ENCODE data around the gene IL17REL. TPM values are rescaled to one million over a fixed set of nuclear protein-coding genes. Genes with fewer than 3 reads are reported as not detected.

The IL17REL gene
- total RNA-seq, 1 donor from 2014 or later: 0.31 TPM

DNA sequence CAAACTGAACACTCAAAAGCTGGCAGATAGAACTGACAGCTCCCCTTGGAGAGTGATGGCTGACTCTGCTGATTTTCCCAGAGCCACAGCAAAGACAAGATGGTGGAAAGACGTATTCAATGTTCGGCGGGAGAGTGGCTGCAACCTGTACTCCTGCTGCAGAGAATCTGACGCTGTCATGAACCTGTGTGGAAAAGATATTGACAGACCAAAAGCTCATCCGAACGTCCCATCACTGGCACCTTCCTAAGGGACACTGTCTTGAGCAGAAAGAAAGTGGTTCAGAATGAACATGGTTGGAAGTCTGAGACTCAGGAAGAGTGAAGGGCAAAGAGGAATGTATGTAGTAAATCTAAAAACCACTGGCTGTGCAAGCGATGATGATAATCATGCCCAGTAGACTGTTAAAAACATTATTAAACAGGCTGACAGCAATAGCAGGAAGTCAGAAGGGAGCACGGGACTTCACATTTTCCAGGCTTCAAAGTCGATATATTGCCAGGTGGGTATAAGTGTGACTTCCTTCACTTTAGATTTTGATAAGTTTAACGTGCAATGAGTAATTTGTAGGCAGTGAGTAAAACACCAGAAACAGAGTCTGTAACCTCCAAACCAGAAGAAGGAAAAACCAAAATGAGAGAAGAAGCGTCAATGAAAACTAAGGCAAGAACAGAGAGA, 6.2 kb upstream of the IL17REL start:
- TF ChIP-seq, protein P1, sequence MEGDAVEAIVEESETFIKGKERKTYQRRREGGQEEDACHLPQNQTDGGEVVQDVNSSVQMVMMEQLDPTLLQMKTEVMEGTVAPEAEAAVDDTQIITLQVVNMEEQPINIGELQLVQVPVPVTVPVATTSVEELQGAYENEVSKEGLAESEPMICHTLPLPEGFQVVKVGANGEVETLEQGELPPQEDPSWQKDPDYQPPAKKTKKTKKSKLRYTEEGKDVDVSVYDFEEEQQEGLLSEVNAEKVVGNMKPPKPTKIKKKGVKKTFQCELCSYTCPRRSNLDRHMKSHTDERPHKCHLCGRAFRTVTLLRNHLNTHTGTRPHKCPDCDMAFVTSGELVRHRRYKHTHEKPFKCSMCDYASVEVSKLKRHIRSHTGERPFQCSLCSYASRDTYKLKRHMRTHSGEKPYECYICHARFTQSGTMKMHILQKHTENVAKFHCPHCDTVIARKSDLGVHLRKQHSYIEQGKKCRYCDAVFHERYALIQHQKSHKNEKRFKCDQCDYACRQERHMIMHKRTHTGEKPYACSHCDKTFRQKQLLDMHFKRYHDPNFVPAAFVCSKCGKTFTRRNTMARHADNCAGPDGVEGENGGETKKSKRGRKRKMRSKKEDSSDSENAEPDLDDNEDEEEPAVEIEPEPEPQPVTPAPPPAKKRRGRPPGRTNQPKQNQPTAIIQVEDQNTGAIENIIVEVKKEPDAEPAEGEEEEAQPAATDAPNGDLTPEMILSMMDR (IDR thresholded peaks at IDR 0.05): no peak
- Mint-ChIP-seq H3K36me3 (ENCODE audit: low read depth) (no peaks in the 10 kb centered on the region), H3K27ac (peak overlapping the region; percentile 31), H3K4me3 (peak overlapping the region; percentile 2), H3K9me3 (no peaks in the 10 kb centered on the region), H3K27me3 (no peaks in the 10 kb centered on the region), H3K4me1 (peaks cover 39% of the 10 kb centered on the region)
- ChIA-PET CTCF (interaction anchor here (1.1 to 1.6 kb wide), 4 partner anchors 12 to 88 kb away, joined by 4 to 7 read pairs (median 4); no protein-coding TSS in a partner anchor), POLR2A (interaction anchor here (0.7 to 2.4 kb wide), 5 partner anchors 13 to 173 kb away, joined by 3 to 7 read pairs (median 3); partner anchors contain the start of genes ALG12 and CRELD2)
- DNase-seq: no peak
- ATAC-seq (ENCODE audit: low read depth): no peak
- intact Hi-C loops (cut with micrococcal nuclease): loop anchor here (5.0 to 10.0 kb wide), 4 partner anchors 36 to 186 kb away; partner anchors contain the start of genes SELENOO and ZBED4

DNA sequence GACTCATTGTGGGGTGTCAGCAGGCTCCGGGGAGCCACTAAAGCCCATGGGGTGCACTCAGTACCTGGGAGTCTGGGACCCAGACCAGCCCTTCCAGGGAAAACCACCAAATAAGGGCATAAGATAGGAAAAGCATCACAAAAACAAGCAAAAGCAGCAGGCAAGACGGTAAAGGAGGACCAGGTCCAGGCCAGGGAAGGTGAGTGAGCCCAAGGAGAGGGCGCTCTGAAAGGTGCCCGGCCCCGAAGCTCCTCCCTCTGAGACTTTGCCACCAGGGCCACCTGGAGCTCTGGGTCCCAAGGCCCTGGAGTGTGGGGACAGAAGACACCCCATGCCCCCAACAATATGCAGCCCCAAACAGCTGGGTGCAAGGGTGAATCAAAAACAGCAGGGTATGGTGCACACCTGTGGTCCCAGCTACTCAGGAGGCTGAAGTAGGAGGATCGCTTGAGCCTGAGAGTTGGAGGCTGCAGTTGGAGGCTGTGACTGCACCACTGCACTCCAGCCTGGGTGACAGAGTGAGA, 5.2 kb upstream of the IL17REL start:
- Mint-ChIP-seq H3K4me3 (no peak overlapping the region), H3K27ac (no peak overlapping the region), H3K36me3 (ENCODE audit: low read depth) (no peaks in the 10 kb centered on the region), H3K27me3 (no peaks in the 10 kb centered on the region), H3K4me1 (peaks cover 43% of the 10 kb centered on the region), H3K9me3 (no peaks in the 10 kb centered on the region)
- DNase-seq (no peak), ATAC-seq (ENCODE audit: low read depth) (no peak)
- ChIA-PET POLR2A (interaction anchor here (0.5 to 2.6 kb wide), 10 partner anchors 14 to 179 kb away, joined by 3 to 16 read pairs (median 4); partner anchors contain the start of genes ALG12 and CRELD2), CTCF (interaction anchor here (1.3 to 1.6 kb wide), 2 partner anchors 13 to 87 kb away, joined by 4 to 5 read pairs; no protein-coding TSS in a partner anchor)
- intact Hi-C loops (cut with micrococcal nuclease): loop anchor here (5.0 to 10.0 kb wide), 4 partner anchors 35 to 187 kb away; partner anchors contain the start of genes SELENOO and ZBED4
- TF ChIP-seq, protein P1 (IDR thresholded peaks at IDR 0.05): no peak

DNA sequence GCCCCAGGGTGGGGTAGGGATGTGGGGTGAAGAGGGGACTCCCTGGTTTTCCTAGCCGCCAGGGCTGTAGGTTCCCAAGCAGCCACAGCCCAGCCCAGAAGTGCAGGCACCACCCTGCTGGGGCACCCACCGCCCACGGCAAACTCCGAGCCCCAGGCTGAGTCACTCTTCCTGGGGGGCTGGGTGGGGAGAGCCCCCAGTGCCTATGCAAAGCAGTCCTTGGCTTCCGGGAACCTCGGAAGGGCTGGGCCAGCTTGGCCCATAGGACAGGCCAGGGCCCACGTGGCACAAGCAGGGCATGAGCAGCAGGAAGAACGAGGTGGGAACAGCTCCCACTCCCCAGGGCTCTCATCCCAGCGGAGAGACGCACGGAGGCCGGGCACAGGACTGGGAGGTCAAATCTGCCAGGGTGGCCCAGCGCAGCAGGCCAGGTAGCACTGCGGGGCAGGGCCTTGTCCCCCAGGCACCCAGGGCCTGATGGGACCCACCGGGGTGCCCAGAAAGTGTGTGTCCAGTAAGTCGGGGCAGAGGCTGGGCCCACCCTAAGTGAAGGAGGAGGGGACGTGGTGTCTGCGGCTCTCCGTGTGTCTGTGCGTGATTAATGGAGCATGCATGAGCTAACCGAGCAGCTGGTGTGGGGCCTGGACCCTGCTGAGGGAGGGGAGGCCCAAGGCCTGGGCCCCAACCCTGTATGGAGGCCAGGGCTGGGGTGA, 4.6 kb upstream of the IL17REL start:
- ChIA-PET POLR2A (interaction anchor here (0.5 to 2.6 kb wide), 10 partner anchors 13 to 178 kb away, joined by 3 to 16 read pairs (median 6); no protein-coding TSS in a partner anchor), CTCF (interaction anchor here (0.7 to 1.6 kb wide), 4 partner anchors 13 to 86 kb away, joined by 3 to 5 read pairs (median 4); no protein-coding TSS in a partner anchor)
- intact Hi-C loops (cut with micrococcal nuclease): loop anchor here (5.0 to 10.0 kb wide), 4 partner anchors 35 to 188 kb away; partner anchors contain the start of genes SELENOO and ZBED4
- ATAC-seq (ENCODE audit: low read depth) (peak; percentile 82), DNase-seq (no peak)
- H3K4me3 Mint-ChIP-seq: peak overlapping the region; percentile 44
- no peaks in the 10 kb centered on the region for H3K36me3 Mint-ChIP-seq (ENCODE audit: low read depth)
- TF ChIP-seq, protein P1 (IDR thresholded peaks at IDR 0.05): no peak
- H3K4me1 Mint-ChIP-seq: peaks cover 45% of the 10 kb centered on the region
- H3K27ac Mint-ChIP-seq: peak overlapping the region; percentile 75
- no peaks in the 10 kb centered on the region for H3K9me3 Mint-ChIP-seq
- H3K27me3 Mint-ChIP-seq: no peaks in the 10 kb centered on the region

DNA sequence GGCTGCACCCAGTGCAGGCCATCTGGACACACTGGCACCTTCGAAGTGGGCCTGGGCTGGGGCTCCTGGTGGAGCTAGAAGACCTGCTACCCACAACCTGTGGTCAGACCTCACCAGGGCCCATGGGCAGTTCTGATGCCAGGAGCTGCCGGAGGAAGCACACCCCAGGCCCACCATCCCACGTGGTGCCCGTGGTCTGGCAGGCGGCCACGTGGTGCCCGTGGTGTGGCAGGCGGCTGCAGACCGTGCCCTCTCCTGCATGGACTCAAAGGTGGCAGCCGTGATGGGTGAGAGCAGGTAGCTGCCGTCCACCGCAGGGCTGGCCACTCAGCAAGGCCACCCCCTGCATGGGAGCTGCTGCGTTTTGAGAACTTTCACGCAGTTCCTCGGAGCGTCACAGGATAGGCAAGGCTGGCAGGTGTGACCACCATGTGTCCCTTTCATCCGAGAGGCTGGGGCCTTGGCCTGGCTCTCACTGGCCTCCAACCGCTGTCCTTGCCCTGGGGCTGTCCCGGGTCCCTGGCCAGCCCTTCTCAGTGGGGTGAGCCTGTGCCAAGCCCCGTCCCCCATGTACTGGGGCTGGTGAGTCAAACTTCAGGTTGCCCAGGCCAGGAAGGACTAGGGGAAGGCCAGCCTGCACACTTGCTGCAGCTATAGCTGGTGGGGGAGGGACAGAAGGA, 3.9 kb upstream of the IL17REL start:
- Mint-ChIP-seq H3K4me3 (no peak overlapping the region), H3K4me1 (peaks cover 52% of the 10 kb centered on the region), H3K27me3 (no peaks in the 10 kb centered on the region), H3K27ac (peak overlapping the region; percentile 75), H3K36me3 (ENCODE audit: low read depth) (no peaks in the 10 kb centered on the region), H3K9me3 (no peaks in the 10 kb centered on the region)
- intact Hi-C loops (cut with micrococcal nuclease): loop anchor here (5.0 to 10.0 kb wide), 4 partner anchors 34 to 188 kb away; partner anchors contain the start of genes SELENOO and ZBED4
- ChIA-PET POLR2A (interaction anchor here (0.5 to 2.6 kb wide), 8 partner anchors 12 to 175 kb away, joined by 3 to 16 read pairs (median 6); no protein-coding TSS in a partner anchor), CTCF (interaction anchor here (0.7 to 1.1 kb wide), 2 partner anchors 14 to 22 kb away, joined by 3 to 4 read pairs; no protein-coding TSS in a partner anchor)
- DNase-seq: no peak
- no peak for ATAC-seq (ENCODE audit: low read depth)
- TF ChIP-seq, protein P1 (IDR thresholded peaks at IDR 0.05): no peak
